A549 (cell line): Measurements from ENCODE around the gene ZRANB3.

ENCODE experiments used
- CTCF ChIP-seq: fragments of >200 bp; sonication (Bioruptor Twin); formaldehyde crosslinking; IDR thresholded peaks from 3 replicates; pipeline ENCODE4 v1.5.1; 2016
- ELK1 ChIP-seq: fragments of 150-350 bp; IDR thresholded peaks from 2 replicates; pipeline ENCODE4 v1.6.1; 2014; ENCODE audit warnings: low read depth, mild to moderate bottlenecking, low read length
- MAZ ChIP-seq: fragments of 150-350 bp; IDR thresholded peaks from 2 replicates; pipeline ENCODE4 v1.6.1; 2014; ENCODE audit warnings: antibody characterized with exemption, low read depth, low read length, borderline replicate concordance
- POLR2A ChIP-seq: IDR thresholded peaks from 2 replicates; pipeline ENCODE4 v1.6.1; 2012; ENCODE audit warnings: mild to moderate bottlenecking, low read length
- USF2 ChIP-seq: fragments of 450-650 bp; IDR thresholded peaks from 2 replicates; pipeline ENCODE4 v1.6.1; 2014; ENCODE audit warnings: antibody characterized with exemption

- TF ChIP-seq MAZ (no peak), CTCF (no peak), ELK1 (no peak), POLR2A (no peak), USF2 (no peak)
These were observed 55.9 kb downstream of the ZRANB3 start for GRCh38 chr2:135475128-135475527.
